Gastrocnemius medialis (tissue), 4 donors: ENCODE data around the gene PRC1.
A peak's percentile ranks its signal among the peaks of the same experiment; 100 is the strongest.

Experiments used
- CTCF ChIP-seq, 5 experiments: fragments of 450-650 bp in 3 of 5; fragments of 200-600 bp in 2 of 5; sonication (generic) in 2 of 5; IDR thresholded peaks in 4 of 5; conservative IDR thresholded peaks in 1 of 5; 1 replicate in 4 of 5; 2 replicates in 1 of 5; pipeline ENCODE4 v1.5.1; 2016 to 2019; ENCODE audit warnings: antibody characterized with exemption in 5 of 5, mild to moderate bottlenecking in 3 of 5, moderate library complexity in 3 of 5
- POLR2A ChIP-seq, 2 donors: fragments of 450-650 bp; IDR thresholded peaks; one replicate each; pipeline ENCODE4 v1.6.1; 2017; ENCODE audit warnings: antibody characterized with exemption in 2 of 2, mild to moderate bottlenecking in 2 of 2, moderate library complexity in 2 of 2

- TF ChIP-seq CTCF (IDR thresholded peaks at IDR 0.05 in 4 of 5, conservative IDR thresholded peaks at IDR 0.05 in 1 of 5) (peak; percentile 79 to 96 (median 87)), POLR2A (IDR thresholded peaks at IDR 0.05) (no peak)
These were observed 59.9 kb downstream of the PRC1 start for GRCh38 chr15:90934256-90934948.
